ENCODE measurements around the gene POU3F3. TPM values are rescaled to one million over a fixed set of nuclear protein-coding genes. Genes with fewer than 3 reads are reported as not detected.

Gene POU3F3
- polyA plus RNA-seq, 1 experiment: not detected

GRCh38 chr2:104820126-104820525 lies 33.8 kb upstream of the POU3F3 start:
- POLR2A ChIA-PET: no interaction called here
- H3K36me3 ChIP-seq (ENCODE audit: control insufficient read depth, insufficient read depth, low read length): no peaks in the 10 kb centered on the region
- no peak for DNase-seq (ENCODE audit: low read depth)
- CTCF ChIA-PET: no interaction called here
- H3K27me3 ChIP-seq (ENCODE audit: control insufficient read depth, insufficient read depth, low read length): no peaks in the 10 kb centered on the region
- no peak overlapping the region for H3K4me3 ChIP-seq (ENCODE audit: low read depth, low read length)
- TF ChIP-seq, protein P1, sequence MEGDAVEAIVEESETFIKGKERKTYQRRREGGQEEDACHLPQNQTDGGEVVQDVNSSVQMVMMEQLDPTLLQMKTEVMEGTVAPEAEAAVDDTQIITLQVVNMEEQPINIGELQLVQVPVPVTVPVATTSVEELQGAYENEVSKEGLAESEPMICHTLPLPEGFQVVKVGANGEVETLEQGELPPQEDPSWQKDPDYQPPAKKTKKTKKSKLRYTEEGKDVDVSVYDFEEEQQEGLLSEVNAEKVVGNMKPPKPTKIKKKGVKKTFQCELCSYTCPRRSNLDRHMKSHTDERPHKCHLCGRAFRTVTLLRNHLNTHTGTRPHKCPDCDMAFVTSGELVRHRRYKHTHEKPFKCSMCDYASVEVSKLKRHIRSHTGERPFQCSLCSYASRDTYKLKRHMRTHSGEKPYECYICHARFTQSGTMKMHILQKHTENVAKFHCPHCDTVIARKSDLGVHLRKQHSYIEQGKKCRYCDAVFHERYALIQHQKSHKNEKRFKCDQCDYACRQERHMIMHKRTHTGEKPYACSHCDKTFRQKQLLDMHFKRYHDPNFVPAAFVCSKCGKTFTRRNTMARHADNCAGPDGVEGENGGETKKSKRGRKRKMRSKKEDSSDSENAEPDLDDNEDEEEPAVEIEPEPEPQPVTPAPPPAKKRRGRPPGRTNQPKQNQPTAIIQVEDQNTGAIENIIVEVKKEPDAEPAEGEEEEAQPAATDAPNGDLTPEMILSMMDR (IDR thresholded peaks at IDR 0.05; ENCODE audit: insufficient read depth, low read depth, low read length): no peak

- ChIA-PET CTCF (no interaction called here), POLR2A (interaction anchor here (0.7 kb wide), 1 partner anchor 438 kb away, joined by 3 read pairs; no protein-coding TSS in a partner anchor)
- DNase-seq (ENCODE audit: low read depth): no peak
- Histone ChIP-seq H3K4me3 (ENCODE audit: low read depth, low read length) (no peak overlapping the region), H3K36me3 (ENCODE audit: control insufficient read depth, insufficient read depth, low read length) (no peaks in the 10 kb centered on the region), H3K27me3 (ENCODE audit: control insufficient read depth, insufficient read depth, low read length) (no peaks in the 10 kb centered on the region)
- TF ChIP-seq, protein P1 (IDR thresholded peaks at IDR 0.05; ENCODE audit: insufficient read depth, low read depth, low read length): no peak
These were observed 28.6 kb upstream of the POU3F3 start for GRCh38 chr2:104825124-104825865.

DNA sequence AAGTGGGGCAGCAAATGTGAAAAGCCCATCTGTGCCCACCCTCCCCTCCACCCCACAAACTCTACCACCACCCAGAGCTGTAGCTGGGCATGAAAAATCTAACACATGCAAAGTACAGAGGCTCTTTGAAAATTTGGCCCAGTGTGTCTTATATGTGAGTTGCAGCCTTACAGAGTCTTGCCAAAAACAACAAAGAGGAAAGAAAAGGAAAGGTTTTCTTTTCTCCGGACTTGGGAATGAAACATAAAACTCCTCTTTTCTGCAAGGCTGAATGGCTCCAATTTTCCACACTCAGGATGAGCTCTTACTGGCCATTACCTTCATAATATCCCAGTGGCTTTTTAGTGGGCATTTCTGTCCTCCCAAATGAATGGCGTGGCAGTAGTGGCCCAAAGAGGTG lies 27.9 kb upstream of the POU3F3 start:
- CTCF ChIA-PET: no interaction called here
- Histone ChIP-seq H3K4me3 (ENCODE audit: low read depth, low read length) (no peak overlapping the region), H3K36me3 (ENCODE audit: control insufficient read depth, insufficient read depth, low read length) (no peaks in the 10 kb centered on the region), H3K27me3 (ENCODE audit: control insufficient read depth, insufficient read depth, low read length) (no peaks in the 10 kb centered on the region)
- POLR2A ChIA-PET: interaction anchor here (0.7 kb wide), 1 partner anchor 438 kb away, joined by 3 read pairs; no protein-coding TSS in a partner anchor
- no peak for DNase-seq (ENCODE audit: low read depth)
- TF ChIP-seq, protein P1 (IDR thresholded peaks at IDR 0.05; ENCODE audit: insufficient read depth, low read depth, low read length): no peak

DNA sequence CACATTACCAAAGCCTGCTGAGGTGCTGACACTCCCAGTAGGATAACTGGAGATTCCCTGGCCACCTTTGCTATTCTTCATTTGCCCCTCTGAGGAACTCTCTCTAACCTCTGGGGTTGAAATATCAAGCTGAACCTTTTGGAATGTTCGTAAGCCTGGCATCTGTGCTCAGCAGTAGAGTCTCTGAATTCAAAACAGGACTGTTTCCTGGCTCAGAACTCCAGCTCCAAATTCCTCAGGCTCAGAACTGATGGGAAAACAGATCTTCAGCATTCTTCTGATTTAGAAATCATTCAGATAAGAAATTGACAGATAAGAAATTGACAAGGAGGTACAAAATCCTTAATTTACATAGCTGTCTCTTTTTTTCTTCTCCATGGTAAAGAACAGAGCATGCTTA lies 22.2 kb upstream of the POU3F3 start:
- no peak for DNase-seq (ENCODE audit: low read depth)
- ChIA-PET CTCF (no interaction called here), POLR2A (no interaction called here)
- Histone ChIP-seq H3K27me3 (ENCODE audit: control insufficient read depth, insufficient read depth, low read length) (no peaks in the 10 kb centered on the region), H3K4me3 (ENCODE audit: low read depth, low read length) (no peak overlapping the region), H3K36me3 (ENCODE audit: control insufficient read depth, insufficient read depth, low read length) (no peaks in the 10 kb centered on the region)
- TF ChIP-seq, protein P1 (IDR thresholded peaks at IDR 0.05; ENCODE audit: insufficient read depth, low read depth, low read length): no peak

DNA sequence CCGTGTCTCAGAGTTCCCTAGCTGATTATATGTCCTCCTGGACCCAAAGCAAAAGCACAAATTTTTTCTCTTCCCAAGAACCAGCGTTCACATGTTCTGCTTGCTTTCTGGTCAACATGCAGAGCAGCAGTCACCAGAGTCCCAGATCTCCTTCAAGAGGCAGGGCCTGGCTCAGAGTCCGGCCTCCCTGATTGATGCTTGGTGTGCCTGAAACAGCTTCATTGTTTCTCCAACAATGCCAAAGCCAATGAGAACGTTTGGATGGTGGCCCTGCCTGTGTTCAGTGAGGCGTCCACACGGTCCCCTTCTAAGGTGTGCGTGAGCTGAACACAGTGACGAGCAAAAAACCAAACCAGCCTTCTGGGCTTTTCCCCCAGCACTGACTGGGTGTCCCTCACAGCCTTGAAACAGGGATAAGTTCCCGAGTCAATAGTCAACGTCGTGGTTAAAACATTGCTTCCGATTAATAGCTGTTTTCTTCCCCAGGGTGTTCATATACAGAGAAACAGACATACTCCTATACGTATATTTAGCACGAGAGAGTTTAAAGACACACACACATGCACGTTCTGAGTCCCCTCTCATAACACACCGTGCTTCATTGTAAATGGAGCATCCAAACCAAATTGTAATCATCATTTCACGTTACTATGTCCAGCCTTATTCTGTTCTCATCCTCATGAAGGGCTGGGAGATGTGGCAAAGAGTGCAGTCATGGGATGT lies 19.3 kb upstream of the POU3F3 start:
- H3K4me3 ChIP-seq (ENCODE audit: low read depth, low read length): no peak overlapping the region
- ChIA-PET CTCF (interaction anchor here (4.4 kb wide), 1 partner anchor 13 kb away, joined by 33 read pairs; no protein-coding TSS in a partner anchor), POLR2A (no interaction called here)
- H3K36me3 ChIP-seq (ENCODE audit: control insufficient read depth, insufficient read depth, low read length): no peaks in the 10 kb centered on the region
- H3K27me3 ChIP-seq (ENCODE audit: control insufficient read depth, insufficient read depth, low read length): no peaks in the 10 kb centered on the region
- DNase-seq (ENCODE audit: low read depth): no peak
- TF ChIP-seq, protein P1 (IDR thresholded peaks at IDR 0.05; ENCODE audit: insufficient read depth, low read depth, low read length): no peak
